ENCODE results near the gene COPG2.

DNA sequence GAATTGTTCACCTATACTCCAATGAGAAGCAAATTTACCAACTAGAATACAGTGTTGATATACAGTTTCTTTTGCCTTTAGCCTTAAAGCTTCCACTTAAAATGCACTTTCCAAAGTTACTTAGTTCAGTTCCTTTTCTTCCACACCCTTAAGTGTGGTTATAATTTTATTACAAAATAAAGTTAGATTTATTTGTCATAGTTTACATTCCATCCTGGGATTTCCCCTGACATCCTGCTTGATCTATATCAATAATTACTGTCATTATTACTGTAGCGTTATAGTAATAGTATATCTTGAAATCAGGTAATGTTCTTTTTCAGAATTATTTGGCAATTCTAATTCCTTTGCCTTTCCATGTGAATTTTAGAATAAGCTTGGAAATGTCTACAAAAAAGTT lies 199.9 kb downstream of the COPG2 start:
- TF ChIP-seq CTCF (IDR thresholded peaks at IDR 0.05) (no peak), POLR2A (IDR thresholded peaks at IDR 0.05) (no peak)

Data from lower leg skin (tissue), 3 donors.